ENCODE measurements around the gene THY1. TPM values are rescaled to one million over a fixed set of nuclear protein-coding genes. Genes with fewer than 3 reads are reported as not detected.

Gene THY1
- total and polyA plus RNA-seq, 9 of the 15 experiments (the other 6 are each of a cell fraction or from before 2014, with no cell fraction given): 0.07 to 0.40 (median 0.16) TPM; not detected in 5

DNA sequence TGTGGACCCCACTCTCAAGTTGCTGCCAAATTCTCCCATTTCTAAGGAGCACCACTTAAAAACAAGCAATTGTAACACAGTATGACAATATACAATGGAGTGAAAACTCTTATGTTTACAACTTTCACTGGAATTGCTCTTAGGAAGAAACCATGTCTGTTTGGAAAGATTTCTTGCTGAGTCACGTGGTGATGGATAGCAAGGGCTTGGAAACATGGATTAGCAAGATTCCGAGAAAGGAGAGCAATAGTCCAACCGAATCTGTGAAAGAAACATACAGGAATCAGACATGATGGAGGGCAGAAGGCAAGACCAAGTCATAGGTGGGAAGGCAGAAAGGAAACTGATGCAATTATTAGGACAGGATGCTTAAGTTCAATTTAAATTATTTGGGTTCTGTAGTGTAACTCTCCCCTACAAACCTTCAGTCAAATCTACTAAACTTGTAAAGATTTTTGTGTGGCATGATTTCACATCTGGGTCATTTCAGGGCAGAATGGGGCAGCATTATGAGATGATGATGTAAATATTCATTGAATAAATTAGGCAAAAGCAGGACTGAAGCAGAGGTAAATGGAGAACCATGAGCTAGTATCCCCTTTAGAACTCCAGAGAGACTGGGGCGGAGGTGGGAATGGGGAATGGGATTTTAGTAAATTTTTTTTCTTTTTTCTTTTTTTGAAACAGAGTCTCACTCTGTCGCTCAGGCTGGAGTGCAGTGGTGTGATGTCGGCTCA lies 27.8 kb upstream of the THY1 start (continued):
- TF ChIP-seq USF2 (CRISPR knock-in tag; IDR thresholded peaks at IDR 0.05): peak; percentile 28; the same call in 1 of the 2 replicates
- peak; percentile 67 for TF ChIP-seq NFE2L1 (tag; IDR thresholded peaks at IDR 0.05; ENCODE audit: borderline replicate concordance, low read depth)
- no peak for TF ChIP-seq SNAPC5 (CRISPR knock-in tag; IDR thresholded peaks at IDR 0.05)
- TF ChIP-seq, protein P1, sequence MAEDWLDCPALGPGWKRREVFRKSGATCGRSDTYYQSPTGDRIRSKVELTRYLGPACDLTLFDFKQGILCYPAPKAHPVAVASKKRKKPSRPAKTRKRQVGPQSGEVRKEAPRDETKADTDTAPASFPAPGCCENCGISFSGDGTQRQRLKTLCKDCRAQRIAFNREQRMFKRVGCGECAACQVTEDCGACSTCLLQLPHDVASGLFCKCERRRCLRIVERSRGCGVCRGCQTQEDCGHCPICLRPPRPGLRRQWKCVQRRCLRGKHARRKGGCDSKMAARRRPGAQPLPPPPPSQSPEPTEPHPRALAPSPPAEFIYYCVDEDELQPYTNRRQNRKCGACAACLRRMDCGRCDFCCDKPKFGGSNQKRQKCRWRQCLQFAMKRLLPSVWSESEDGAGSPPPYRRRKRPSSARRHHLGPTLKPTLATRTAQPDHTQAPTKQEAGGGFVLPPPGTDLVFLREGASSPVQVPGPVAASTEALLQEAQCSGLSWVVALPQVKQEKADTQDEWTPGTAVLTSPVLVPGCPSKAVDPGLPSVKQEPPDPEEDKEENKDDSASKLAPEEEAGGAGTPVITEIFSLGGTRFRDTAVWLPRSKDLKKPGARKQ (CRISPR knock-in tag; IDR thresholded peaks at IDR 0.05): no peak
- TF ChIP-seq SMC3 (conservative IDR thresholded peaks at IDR 0.05; ENCODE audit: insufficient read depth, low read depth, low read length): no peak
- TF ChIP-seq IFI16 (CRISPR knock-in tag; IDR thresholded peaks at IDR 0.05): no peak
- TF ChIP-seq ZNF584 (CRISPR knock-in tag; IDR thresholded peaks at IDR 0.05; ENCODE audit: low read depth): 0 out of 2 replicates have a peak, but pooled peaks have one; percentile 26
- TF ChIP-seq ZNF143 (CRISPR knock-in tag; IDR thresholded peaks at IDR 0.05): no peak
- TF ChIP-seq FOXA1 (IDR thresholded peaks at IDR 0.05; ENCODE audit: borderline replicate concordance): no peak
- no peak for TF ChIP-seq FOSL1 (tag; conservative IDR thresholded peaks at IDR 0.05)
- TF ChIP-seq NR4A1 (CRISPR knock-in tag; IDR thresholded peaks at IDR 0.05): no peak
- no peak for TF ChIP-seq NR4A1 (tag; IDR thresholded peaks at IDR 0.05)
- no peak for TF ChIP-seq ZNF764 (CRISPR knock-in tag; IDR thresholded peaks at IDR 0.05; ENCODE audit: low read depth)
- no peak for TF ChIP-seq RBBP5 (IDR thresholded peaks at IDR 0.05; ENCODE audit: borderline replicate concordance, insufficient read depth, low read length, poor library complexity, severe bottlenecking)
